GM20431 (cell line): ENCODE measurements around the gene NME8.

Experiments
- in situ Hi-C: fragments of 300-500 bp; cut with MseI, MboI; formaldehyde crosslinking; loops from one replicate; pipeline ENCODE4 v1.15.0; 2020; ENCODE audit warnings: low sequenced_read_pairs; ENCODE audit not compliant: unreplicated experiment

Gene NME8

DNA sequence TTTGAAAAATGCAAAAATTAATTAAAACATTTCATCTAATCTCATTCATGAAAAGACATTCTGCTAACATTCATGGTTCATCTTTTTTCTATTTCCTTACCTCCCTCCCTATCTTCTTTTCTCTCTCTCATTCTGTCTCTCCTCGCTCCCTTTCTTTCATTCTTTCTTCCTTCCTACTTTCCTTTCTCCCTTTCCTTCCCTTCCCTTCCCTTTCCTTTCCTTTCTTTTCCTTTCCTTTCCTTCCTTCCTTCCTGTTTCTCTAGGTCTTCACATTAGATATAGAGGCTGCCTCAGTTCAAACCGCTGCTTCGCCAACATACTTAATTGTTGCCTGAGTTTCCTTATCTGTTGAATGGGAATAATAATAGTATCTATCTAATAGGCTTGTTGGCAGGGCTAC lies 46.3 kb downstream of the NME8 start:
- in situ Hi-C loops = no loop called here

DNA sequence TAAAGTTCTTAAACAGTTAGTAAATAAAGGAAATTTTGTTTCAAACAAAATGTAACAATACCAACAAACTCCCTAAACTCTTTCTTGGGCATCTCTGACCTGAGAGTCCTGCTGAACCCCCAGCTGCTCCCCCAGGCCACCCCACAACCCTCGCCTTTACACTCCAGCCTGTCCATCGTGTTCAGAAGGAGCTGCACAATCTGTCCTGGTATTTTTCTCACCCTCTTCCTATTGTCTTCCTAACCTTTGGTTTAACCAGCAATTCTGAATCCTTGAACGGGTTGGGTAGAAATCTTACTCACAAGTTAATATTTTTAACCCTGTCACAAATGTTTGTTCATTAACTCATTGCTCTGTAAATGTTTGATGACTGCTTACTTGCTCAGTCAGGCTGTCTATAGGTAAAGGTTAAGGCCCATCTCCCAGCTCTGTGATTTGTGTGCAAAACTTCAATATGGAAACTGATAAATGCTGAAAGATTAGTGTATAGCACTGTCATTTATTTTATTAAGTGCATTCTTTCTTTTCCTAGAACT lies 51.4 kb downstream of the NME8 start:
- in situ Hi-C loops = loop anchor here (25.0 kb wide), 2 partner anchors 213 to 438 kb away; no protein-coding TSS in a partner anchor

DNA sequence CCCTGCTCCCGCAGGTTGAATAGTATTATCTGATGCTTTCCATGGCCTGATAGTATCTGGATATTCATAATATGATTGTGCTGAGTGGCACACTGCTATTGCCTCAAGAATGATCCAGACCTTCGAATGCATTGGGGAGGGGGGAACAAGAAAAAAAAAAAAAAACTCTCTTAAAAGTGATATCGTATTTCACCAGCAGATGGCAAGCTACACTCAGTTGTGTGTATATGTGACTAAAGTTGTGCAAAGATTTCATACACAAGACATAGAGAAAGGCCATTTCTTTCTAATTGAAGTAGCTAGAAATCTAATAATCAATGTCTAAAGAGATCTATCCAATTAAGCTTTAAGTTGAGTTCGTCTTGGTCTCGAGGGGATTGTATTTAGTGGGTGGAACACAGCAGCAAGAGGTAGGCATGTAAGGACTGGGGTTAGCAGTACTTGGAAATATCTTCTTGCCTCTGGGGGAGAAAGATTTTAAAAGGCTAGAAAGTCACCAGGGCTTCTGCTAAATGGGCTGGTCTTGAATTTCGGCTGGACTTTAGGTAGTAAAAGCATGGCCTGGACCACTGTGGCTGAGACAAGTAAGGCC lies 52.9 kb downstream of the NME8 start:
- in situ Hi-C loops = loop anchor here (25.0 kb wide), 2 partner anchors 211 to 436 kb away; no protein-coding TSS in a partner anchor

DNA sequence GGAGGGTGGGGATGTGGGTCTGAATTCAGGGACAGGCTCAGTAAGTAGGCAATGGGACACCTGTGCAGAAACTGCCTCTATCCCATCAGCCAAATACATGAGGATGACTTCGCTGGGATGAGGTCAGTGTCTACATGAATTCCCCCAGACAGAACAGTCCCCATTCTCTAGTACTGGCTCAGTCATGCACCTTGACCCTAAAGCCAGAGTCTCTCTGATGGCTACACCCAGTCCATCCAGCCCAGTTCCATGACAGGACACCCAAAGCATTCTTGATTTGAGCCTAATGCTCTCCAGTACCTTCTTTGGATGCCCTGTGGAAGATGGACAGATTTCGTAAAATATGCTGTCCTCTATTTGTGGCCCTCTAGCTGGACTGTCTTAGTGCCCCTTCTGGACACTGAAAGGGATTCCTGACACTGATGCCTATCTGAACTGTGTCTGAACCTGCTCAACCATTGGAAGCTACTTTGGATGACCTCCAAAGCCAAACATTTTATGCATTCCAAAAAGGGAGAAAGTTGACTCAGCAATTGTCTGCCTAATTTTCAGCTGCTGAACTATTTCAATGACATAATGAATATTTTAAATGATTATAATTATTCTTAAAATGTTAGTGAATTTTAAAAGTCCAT lies 53.6 kb downstream of the NME8 start:
- in situ Hi-C loops = loop anchor here (25.0 kb wide), 2 partner anchors 210 to 435 kb away; no protein-coding TSS in a partner anchor

DNA sequence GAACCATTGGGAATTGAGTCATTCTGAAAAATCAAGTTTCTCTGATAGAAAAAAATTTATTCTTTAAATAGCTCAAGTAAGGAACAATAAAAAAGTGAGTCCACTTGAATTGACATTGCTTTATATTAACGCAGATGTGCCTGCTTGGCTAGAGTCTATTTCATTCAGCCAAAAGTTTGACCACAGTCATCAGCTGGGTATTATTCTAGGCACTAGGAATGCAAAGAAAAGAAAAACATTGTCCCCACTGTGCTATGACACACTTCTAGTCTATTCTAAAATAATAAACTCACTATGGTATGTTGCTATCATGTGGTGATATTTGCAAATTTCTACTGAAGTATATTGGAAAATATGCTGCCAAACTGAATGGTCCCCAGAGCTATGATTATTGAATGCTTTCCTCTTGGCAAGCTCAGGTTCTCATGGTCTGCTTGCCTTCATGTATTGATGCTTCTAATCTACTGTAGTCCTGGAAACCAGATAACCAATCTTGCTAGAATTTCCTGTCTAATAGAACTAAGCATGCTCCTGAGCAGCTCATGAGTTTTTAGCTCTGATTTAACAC lies 59.9 kb downstream of the NME8 start:
- in situ Hi-C loops = loop anchor here (25.0 kb wide), 2 partner anchors 204 to 429 kb away; no protein-coding TSS in a partner anchor

DNA sequence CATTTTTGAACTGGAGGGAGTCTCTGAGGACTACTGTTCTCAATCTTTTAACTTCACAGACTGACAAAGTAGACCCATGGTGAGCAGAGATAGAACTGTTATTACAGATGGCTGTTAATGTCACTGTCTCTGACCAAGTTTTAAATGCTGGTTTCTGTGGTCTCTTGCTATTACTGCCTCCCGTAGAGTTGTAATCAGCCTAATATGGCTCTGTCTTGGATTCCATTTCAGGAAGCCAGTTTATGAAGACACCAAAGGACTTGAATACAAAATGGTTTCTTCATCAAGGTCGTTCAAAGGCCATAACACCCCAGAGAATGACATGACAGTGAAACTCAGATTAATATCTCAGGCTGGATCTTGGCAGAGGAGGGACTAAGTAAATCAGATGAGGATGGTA lies 64.4 kb downstream of the NME8 start:
- in situ Hi-C loops = loop anchor here (25.0 kb wide), 2 partner anchors 200 to 425 kb away; no protein-coding TSS in a partner anchor

DNA sequence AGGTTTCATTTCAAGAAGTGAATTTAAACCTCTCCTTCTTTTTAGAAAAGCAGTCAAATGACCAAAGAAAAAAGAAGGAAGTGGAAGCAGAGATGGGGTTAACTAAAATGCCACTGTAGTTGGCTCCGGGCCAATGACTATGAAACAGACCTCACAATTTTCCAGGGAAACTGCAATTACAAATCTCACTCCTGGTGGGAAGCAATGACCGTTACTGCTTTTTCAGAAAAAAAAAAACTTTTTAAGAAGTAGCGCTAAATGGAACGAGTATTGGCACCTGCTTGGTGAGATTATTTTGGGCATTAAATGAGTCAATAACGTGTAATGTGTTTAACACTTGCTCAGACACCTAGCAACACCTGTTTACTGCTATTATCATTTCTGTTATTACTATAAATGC lies 67.0 kb downstream of the NME8 start:
- in situ Hi-C loops = loop anchor here (25.0 kb wide), 2 partner anchors 197 to 422 kb away; no protein-coding TSS in a partner anchor

DNA sequence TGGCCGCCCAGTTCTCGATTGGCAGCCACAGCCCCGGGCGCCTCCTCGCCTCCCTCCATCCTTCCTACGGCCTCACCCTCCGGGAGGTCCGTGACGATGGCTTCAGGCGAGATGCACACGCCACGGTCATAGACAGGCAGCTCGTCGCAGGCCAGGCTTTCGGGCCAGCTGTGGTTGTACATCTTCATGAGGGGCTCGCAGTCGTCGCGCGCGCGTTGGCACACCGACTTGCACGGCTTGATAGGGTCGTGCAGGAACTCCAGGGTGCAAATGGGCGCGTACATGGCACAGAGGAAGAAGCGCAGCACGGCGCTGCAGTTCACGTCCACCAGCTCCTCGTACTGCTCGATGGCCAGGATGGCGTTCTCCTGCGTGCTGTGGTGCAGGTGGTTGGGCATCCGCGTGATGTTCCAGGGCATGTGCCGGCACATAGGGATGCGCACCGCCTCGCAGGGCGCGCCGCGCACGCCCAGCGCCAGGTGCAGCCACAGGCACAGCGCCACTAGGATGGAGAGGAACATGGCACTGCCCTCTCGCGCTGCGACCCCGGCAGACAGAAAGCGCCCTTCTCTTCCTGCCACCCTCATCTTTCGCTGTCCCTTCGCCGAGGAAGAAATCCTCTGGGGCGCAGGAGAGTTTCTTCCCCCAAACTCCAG lies 67.7 kb downstream of the NME8 start:
- in situ Hi-C loops = loop anchor here (25.0 kb wide), 2 partner anchors 196 to 421 kb away; no protein-coding TSS in a partner anchor

DNA sequence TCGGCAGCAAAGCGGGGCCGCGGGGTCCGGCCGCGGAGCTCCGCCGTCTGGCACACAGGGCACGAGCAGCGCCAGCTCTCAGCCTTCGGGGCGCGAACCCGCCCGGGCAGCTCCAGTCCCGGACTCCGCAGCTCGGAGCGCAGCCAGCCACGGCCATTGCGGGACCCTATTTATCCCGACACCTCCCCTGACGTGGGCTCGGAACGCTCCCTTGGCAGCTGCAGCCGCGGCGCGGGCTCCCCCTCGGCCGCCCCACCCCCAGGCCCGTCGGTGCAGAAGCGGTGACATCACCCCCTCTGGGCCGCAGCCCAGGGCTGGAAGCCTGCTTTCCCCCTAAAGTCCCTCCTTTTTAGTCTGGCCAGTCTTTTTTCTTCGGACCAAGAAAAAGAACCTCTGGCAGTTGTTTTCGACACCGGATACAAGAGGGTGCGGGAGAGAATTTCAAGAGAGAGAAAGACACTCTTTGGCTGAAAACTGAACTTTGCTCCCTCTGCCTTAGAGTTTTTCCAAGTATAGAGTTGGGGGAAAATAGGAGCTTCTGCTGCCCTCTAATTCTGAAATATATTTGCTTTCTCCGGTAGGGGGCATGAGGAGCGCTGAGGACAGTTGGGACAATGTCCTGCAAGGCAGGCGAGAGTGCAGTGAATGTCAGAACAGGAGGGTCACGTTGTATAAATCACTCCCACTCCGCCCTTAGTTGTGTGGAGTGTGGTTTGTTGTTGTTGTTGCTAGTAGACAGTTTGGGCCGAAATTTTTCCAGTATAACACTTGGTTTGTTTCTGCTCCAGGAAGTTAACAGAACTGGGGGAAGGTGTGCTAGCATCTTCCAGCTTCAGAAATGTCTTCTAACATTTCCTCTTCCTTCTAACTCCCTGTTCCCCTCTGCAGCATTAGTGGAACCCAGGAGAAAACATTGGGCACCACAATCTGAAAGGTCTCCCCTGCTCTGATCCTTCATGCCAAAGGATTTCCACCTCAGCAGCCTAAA lies 68.6 kb downstream of the NME8 start, which contains the start of gene SFRP4:
SFRP4 (minus strand) TSS at position 145 of the 988 bp plus-strand sequence. CDS start 280 bp downstream, outside the sequence.
- in situ Hi-C loops = loop anchor here (25.0 kb wide), 2 partner anchors 195 to 420 kb away; no protein-coding TSS in a partner anchor

DNA sequence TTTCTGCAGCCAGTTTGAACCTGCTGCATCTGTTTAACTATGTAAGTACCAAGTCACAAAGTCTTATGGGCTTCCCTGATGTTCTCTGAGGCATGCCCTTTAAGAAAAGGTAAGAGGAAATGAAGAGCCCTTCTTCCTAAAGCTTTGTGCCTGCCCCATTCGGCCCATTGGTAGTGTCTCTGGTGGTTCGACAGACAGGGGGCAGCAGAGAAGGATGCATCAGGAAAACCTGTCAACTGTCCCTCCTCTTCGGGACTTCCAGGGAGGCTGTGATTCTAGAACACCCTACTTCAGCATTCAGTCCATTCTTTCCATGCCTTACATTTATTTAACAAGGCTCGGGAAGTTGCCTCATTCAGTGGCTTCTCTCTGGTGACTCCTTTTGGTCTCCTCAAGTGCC lies 70.1 kb downstream of the NME8 start:
- in situ Hi-C loops = loop anchor here (25.0 kb wide), 2 partner anchors 194 to 419 kb away; no protein-coding TSS in a partner anchor

DNA sequence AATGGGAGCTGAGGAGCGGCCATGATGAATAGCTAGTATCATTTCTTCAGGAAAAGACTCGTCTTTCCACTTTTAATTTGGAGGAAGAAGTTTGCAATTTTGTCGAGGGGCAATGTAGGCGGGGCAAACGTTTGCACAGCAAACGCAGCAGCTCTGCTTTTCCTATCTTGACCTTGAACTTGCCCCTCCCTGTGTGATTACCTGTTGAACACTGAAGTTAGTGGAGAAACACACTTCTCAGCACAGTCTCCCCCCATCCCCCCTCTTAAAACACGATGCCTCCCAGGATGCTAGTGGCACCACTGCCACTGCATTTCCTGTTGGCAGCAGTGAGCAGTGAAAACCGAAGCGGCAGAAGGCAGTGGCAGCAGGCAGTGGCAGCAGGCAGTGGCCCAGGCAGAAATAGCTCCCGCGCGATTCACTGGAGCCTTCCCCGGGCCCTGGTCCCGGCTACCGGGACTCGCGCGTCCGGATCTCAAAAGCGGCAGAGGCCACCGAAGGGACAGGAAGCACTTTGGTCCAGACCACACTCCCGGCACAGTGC lies 72.0 kb downstream of the NME8 start, which contains the start of gene EPDR1:
EPDR1 (plus strand) TSS at position 336 of the 544 bp plus-strand sequence. CDS start 300 bp downstream, outside the sequence.
- in situ Hi-C loops = loop anchor here (25.0 kb wide), 2 partner anchors 192 to 417 kb away; no protein-coding TSS in a partner anchor

DNA sequence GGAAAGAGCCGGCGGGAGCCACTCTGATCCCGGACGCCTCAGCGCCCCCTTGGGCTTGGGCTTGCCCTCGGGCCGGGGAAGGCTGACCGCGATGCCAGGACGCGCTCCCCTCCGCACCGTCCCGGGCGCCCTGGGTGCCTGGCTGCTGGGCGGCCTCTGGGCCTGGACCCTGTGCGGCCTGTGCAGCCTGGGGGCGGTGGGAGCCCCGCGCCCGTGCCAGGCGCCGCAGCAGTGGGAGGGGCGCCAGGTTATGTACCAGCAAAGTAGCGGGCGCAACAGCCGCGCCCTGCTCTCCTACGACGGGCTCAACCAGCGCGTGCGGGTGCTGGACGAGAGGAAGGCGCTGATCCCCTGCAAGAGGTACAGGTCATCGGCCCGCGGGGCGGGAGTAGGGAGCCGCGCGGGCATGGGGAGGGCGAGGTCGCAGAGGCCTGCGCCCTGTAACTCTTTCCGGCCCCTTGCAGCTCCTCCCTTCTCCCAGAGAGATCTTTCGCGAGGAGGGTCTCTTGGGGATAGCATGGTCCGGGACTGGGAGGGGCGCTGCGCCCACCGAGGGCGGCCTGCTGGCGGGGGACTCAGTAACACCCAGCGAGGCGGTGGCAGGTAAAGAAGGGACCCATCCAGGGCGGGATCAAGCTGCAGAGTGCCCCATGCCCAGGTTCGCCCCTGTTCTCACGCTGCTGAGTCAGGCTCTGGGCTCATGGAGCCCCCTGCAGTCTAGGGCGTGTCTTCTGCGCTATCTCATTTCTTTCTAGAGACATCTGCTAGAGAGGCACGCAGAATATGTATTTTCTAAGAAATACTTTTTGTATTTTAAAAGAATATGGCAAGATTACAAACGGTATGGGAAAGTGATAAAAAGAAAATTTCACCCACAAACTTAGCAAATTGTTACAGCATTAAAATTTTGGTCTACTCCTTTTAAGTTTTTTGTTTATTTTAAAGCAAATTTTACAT lies 72.7 kb downstream of the NME8 start:
- in situ Hi-C loops = loop anchor here (25.0 kb wide), 2 partner anchors 191 to 416 kb away; no protein-coding TSS in a partner anchor

DNA sequence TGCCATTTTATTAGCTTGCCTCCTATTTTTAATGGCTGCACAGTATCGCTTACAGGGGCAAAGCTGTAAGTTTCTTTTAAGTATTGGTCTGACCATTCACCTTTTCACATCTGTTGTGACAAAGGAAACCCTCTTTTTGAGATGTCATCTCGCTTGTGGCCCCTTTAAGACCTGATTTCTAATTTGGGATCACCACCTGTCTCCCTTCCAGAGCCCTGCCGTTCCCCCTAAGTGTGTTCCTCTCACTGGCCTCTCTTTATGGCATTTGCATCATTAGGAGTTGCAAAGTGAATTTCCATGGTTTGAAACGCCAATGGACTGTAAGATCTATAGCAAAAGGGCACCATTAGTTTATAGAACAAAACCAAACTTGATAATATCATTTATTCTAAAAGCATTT lies 73.5 kb downstream of the NME8 start:
- in situ Hi-C loops = loop anchor here (25.0 kb wide), 2 partner anchors 190 to 415 kb away; no protein-coding TSS in a partner anchor

DNA sequence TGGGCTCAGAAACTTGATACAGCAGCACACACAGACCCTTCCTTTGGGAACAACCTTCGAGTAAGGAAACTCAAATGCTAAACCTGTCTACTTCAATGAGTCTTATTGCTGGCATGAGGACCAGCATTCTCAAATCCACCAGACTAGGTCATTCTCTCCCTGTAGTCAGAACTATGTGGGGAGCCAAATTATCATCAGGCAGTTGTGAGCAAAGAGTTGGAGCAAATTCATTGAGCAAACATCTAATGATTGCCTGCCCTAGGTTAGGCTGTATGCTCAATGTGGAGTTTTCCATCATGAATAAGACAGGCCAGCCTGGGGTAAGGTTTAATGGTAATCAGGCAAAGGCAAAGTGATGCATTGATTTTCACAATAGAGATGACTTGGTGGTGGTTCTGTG lies 75.6 kb downstream of the NME8 start:
- in situ Hi-C loops = loop anchor here (25.0 kb wide), 2 partner anchors 188 to 413 kb away; no protein-coding TSS in a partner anchor

DNA sequence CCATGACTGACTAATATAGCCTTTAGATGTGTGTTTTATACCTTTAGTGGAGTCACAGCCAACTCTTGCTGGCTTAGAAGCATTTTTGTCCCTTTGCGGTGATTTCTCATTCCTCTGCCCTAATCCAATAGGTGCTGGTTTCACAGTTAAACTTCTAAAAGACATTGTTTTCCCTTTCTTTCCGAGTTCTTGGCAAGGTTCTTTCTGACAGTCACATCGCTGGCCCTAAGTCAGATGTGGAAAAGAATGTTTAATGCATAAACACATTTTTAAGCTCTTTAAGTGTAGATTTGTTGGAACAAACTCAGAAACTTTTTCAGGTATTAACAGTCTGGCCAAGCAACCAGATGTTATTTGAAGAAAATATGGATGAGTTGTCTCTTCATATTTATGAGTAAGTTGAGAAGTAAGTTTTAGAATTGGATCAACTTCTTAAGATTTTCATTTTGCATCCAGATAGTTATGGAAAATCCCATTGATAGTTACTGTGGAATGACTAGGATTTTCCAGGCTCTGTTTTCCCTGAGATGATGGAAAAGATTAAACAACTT lies 76.2 kb downstream of the NME8 start:
- in situ Hi-C loops = loop anchor here (25.0 kb wide), 2 partner anchors 188 to 413 kb away; no protein-coding TSS in a partner anchor

DNA sequence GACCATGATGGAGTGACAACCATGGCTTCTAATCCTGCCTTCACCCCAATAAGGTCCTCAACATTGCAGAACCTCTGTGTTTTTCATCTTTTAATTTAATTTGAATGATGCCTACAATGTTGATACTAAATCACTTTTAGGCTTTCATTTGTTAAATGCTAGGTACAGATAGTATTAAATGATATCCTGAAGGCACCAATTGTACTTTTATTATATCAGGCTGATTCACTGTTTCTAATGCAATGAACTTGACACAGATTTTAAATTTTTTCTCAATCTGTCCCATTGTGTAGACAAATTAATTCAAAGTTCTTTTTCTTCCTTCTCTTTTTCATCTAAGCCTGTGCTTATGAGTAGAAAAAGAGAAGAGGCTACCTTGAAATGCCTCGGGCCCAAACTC lies 77.2 kb downstream of the NME8 start:
- in situ Hi-C loops = no loop called here
